SK-N-MC (cell line): ENCODE measurements around the gene PDPK1.

Source experiments
- DNase-seq: peaks from one replicate; pipeline ENCODE4 v3.0.0-alpha.2; 2011; ENCODE audit warnings: low read depth, low spot score
- H3K27ac ChIP-seq: fragments of 200-600 bp; sonication (generic); 2 replicates; pipeline ENCODE4 v1.5.1; 2016; ENCODE audit warnings: mixed run types
- H3K36me3 ChIP-seq: fragments of 200-600 bp; sonication (generic); 2 replicates; pipeline ENCODE4 v1.6.1; 2017; ENCODE audit warnings: antibody characterized with exemption, low read length, mixed read lengths; ENCODE audit not compliant: insufficient read depth
- H3K4me3 ChIP-seq: fragments of 200-600 bp; sonication (generic); 2 replicates; pipeline ENCODE4 v1.5.1; 2016
- H3K9ac ChIP-seq: fragments of 200-600 bp; sonication (generic); 2 replicates; pipeline ENCODE4 v1.8.0; 2017; ENCODE audit warnings: mixed run types, mixed read lengths; ENCODE audit not compliant: insufficient read length
- H3K9me3 ChIP-seq: fragments of 200-600 bp; sonication (generic); 2 replicates; pipeline ENCODE4 v1.6.1; 2017; ENCODE audit warnings: low read depth, mild to moderate bottlenecking, antibody characterized with exemption, low read length, moderate library complexity, mixed read lengths
- EZH2 ChIP-seq: fragments of 200-600 bp; sonication (generic); IDR thresholded peaks from one replicate; pipeline ENCODE4 v1.6.1; 2017; ENCODE audit warnings: antibody characterized with exemption
- FOXP2 ChIP-seq: optimal IDR thresholded peaks from 2 replicates; pipeline ENCODE3; 2011; ENCODE audit warnings: mild to moderate bottlenecking, moderate library complexity; ENCODE audit not compliant: insufficient read depth; ENCODE audit errors: extremely low read length, control extremely low read depth
- POLR2AphosphoS5 ChIP-seq: IDR thresholded peaks from 2 replicates; pipeline ENCODE4 v1.6.1; 2012; ENCODE audit warnings: mild to moderate bottlenecking, low read depth, low read length, borderline replicate concordance

The PDPK1 gene

DNA sequence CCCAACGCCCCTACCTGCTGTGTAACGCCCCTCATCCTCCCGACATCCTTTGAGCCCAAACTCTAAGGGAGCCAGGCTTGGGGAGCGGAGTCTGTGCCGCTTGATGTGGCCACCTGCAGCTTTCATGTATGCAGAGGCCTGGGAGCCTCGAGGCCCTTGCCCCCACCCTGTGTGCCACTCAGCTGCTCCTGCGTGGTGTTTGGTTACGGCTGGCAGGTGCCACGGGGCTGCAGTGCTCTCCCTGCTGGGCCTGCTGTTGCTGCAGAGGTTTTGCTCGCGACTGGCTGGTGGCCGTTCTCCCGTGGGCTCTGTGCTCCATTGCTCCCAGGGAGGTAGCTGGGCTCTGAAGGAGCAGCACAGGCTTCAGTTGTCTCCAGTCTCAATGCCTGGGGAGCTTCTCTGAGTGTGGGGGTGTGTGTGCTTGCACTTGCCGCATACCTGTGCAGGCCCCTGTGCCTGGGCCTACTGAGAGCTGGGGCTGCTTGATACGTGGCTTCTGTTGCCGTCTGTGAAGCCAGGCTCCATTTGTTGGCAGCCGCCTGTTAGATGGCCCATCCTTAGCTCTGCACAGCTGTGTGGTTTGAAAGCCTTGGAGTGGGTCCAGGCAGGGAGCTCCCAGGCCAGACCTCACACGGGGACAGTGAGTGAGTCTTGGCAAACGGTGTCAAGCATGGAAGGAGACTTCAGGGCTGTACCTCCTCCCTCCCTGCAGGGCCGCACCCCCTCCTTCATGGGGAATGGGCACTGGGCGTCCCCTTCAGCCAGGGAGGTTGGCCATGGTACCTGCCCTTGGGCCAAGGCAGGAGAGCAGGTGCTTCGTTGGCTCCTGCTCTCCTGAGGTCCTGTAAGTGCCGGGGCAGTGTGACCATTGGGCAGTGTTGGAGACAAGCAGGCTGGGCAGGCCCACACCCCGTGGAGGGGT lies 47.2 kb downstream of the PDPK1 start:
- no peak overlapping the region for H3K4me3 ChIP-seq
- H3K9ac ChIP-seq, result no peak overlapping the region
- no peak overlapping the region for H3K27ac ChIP-seq
- H3K36me3 ChIP-seq, result no peaks in the 10 kb centered on the region; the same call in 1 of the 2 replicates
- TF ChIP-seq EZH2 (no peak), FOXP2 (no peak), POLR2AphosphoS5 (no peak)
- DNase-seq, result no peak
- H3K9me3 ChIP-seq, result no peaks in the 10 kb centered on the region

DNA sequence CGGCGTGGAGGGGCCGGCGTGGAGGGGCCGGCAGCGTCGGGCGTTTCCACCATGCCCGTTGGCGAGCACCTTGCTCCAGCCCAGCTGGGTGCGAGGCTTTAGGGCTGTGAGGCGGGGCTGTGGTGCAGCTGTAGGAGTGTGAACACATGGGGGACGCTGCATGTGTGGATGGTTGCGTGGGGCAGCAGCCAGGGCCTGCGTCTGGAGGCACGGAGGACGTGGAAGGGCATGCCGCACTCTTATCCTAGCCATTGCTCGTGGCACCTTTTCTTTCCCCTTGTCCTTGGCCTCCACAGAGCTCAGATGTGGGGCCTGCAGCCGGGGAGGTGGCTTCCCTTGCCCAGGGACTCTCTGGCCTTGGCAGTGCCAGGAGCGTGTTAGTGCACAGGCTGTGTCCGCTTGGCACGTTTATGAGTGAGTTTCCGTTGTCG lies 47.8 kb downstream of the PDPK1 start:
- Histone ChIP-seq H3K9ac (no peak overlapping the region), H3K9me3 (no peaks in the 10 kb centered on the region), H3K27ac (no peak overlapping the region), H3K36me3 (no peaks in the 10 kb centered on the region; the same call in 1 of the 2 replicates), H3K4me3 (no peak overlapping the region)
- DNase-seq, result no peak
- TF ChIP-seq POLR2AphosphoS5 (no peak), EZH2 (no peak), FOXP2 (no peak)

DNA sequence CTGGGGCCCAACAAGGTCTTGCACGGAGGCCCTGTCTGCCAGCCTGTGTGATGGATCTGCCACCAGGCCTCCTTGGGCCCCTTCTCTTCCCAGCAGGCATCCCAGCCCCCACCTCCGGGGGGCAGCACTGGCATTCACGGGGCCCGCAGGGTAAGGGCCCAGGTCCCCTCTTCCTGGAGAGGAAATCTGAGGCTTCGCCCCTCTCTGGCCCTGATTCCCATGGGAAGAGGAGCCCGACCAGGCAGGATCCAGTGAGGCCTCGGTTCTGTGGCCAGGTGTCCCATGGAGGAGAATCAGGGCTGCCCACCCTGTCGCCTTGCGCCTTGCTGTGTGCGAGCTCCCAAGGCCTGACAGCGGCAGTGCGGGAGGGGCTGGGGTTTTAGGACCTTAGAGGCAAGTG lies 48.4 kb downstream of the PDPK1 start:
- TF ChIP-seq EZH2 (no peak), POLR2AphosphoS5 (no peak), FOXP2 (no peak)
- H3K9ac ChIP-seq, result no peak overlapping the region

DNA sequence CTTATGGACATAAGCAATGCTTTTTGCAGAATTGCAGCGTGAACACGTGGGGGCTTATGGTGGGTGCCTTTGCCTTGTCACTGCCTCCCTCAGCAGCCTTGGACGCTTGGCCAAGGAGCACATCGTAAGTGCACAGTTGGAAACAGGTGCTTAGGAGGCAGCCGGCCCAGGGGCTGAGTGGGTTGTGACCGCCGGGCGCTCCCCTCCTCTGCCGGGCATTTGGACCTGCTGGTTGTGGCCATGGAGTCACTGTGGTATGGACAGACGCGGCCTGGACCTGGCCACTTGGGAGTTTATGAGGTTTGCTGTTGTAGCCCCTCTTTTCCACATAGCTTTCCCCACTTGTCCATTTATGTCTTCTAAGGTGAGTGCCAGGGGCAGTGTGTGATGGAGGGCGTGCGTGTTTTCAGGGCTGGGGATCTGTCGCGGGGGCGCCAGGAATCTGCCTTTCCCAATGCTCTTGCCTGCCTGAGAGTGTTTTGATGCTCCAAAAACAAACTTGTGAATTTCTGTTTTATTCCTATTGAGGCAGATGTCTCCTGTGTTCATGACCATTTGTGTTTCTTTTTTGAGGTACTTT lies 49.2 kb downstream of the PDPK1 start:
- no peak overlapping the region for H3K27ac ChIP-seq
- no peaks in the 10 kb centered on the region; the same call in 1 of the 2 replicates for H3K36me3 ChIP-seq
- H3K9me3 ChIP-seq, result no peaks in the 10 kb centered on the region
- TF ChIP-seq POLR2AphosphoS5 (no peak), FOXP2 (no peak), EZH2 (no peak)
- DNase-seq, result no peak
- no peak overlapping the region for H3K4me3 ChIP-seq
- no peak overlapping the region for H3K9ac ChIP-seq

More for the DNA sequence above, 48.4 kb downstream of the PDPK1 start:
- Histone ChIP-seq H3K4me3 (no peak overlapping the region), H3K27ac (no peak overlapping the region), H3K36me3 (no peaks in the 10 kb centered on the region; the same call in 1 of the 2 replicates), H3K9me3 (no peaks in the 10 kb centered on the region)
- DNase-seq, result no peak

DNA sequence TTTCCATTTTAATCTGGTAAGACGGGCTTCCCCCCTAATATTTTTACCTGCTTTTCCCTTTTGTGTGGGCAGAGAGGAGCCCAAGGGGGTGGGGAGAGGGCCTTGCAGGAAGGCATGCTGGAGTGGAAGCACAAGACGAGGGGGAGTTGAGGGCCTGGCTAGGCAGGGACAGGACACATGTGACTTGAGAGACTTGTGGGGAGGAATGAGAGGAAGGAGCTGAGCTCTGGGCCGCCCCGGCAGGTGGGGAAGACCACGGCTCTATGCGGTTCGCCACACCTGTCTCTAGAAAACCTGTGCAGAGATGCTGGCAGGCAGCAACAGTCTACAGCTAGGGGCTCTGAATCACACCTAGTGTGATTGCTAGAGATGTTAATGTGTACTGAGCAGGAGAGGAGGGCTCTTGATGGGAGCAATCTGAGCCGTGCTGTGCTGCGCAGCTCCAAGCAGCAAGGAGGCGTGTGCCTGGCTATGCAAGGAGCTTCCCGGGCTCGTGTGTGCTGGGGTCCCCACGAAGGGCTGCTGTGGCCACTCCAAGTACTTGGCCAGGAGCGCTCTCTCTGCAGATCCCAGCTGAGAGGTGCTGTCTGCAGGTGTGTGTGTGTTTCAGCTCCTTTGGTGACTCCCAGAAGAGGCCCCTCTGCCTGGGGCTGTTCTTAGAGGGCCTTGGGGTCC lies 50.2 kb downstream of the PDPK1 start:
- no peak overlapping the region for H3K27ac ChIP-seq
- H3K9ac ChIP-seq, result no peak overlapping the region
- no peak for DNase-seq
- no peaks in the 10 kb centered on the region for H3K9me3 ChIP-seq
- TF ChIP-seq POLR2AphosphoS5, result no peak
- no peak for TF ChIP-seq EZH2
- no peak for TF ChIP-seq FOXP2
- no peak overlapping the region for H3K4me3 ChIP-seq
- no peaks in the 10 kb centered on the region; the same call in 1 of the 2 replicates for H3K36me3 ChIP-seq

DNA sequence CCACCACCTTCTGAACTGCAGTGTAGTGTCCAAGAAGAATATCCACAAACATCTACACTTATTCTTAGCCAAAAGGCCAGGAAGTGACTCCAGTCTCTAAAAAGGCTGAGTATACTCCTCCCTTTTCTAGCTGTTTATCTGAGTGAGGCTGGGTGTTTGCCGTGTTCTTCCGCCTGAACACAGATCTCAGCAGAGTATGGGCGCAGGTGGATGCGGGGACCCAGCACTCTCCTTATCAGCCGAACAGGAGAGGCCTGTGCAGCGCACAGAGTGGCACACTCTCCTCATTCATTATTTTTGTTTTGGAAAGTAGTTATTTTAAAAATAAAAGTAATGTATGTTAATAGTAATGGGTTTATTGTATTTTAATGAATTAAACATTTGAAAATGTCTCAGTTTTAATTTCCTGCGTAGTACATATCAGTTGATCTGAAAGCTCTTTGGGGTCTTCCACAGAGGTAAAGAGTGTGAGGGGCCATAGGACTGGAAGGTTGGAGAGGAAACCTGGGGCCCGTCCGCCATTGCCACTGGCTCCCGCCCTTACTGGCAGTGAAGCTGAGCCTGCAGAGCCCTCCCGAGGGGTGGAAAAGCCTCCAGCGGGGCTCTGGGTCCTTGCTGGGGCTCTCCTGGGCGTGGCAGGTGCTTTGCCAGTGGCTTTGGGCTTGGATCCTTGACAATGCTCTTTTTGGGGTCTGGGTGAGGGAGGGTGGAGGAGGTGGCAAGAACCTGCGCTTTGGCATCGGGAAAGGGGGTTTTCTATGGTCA lies 53.8 kb downstream of the PDPK1 start:
- TF ChIP-seq POLR2AphosphoS5, result no peak
- TF ChIP-seq EZH2, result no peak
- no peak for TF ChIP-seq FOXP2
- H3K36me3 ChIP-seq, result no peaks in the 10 kb centered on the region; the same call in 1 of the 2 replicates

DNA sequence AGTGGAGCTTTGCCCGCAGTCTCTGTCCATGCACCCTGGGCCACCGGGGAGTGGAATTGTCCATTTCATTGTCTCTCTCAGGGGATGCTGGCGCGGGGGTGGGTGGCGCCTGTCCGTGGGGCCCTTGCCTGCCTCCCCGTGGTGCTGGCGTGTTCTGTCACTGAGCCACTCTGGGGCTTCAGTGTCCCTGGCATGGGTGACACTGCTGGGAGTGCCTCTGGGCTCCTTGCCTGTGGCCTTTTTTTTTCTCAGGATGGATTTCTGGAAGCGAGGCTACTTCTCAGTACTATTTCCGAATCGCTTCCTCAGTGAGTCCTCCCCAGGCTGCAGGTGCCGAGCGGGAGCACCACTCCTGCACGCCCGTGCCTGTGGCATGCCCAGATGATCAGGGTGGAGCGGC lies 55.0 kb downstream of the PDPK1 start:
- Histone ChIP-seq H3K9ac (no peak overlapping the region), H3K9me3 (no peaks in the 10 kb centered on the region), H3K4me3 (no peak overlapping the region), H3K27ac (no peak overlapping the region), H3K36me3 (no peaks in the 10 kb centered on the region; the same call in 1 of the 2 replicates)
- DNase-seq, result no peak
- no peak for TF ChIP-seq EZH2
- no peak for TF ChIP-seq POLR2AphosphoS5
- no peak for TF ChIP-seq FOXP2

More for the DNA sequence above, 53.8 kb downstream of the PDPK1 start:
- Histone ChIP-seq H3K9me3 (no peaks in the 10 kb centered on the region), H3K27ac (no peak overlapping the region), H3K4me3 (no peak overlapping the region), H3K9ac (no peak overlapping the region)
- DNase-seq, result no peak
